Omental fat pad (tissue), 4 donors: ENCODE data around the gene HDAC5. TPM values are rescaled to one million over a fixed set of nuclear protein-coding genes. Genes with fewer than 3 reads are reported as not detected.

Experiments
- ATAC-seq: fragments of 150-250 bp; one replicate; pipeline ENCODE4 v1.9.1; 2016; ENCODE audit warnings: mild to moderate bottlenecking, moderate library complexity; ENCODE audit not compliant: low FRiP score
- DNase-seq: peaks from one replicate; pipeline ENCODE4 v3.0.0-alpha.2; 2019; ENCODE audit warnings: low spot score
- CTCF ChIP-seq, 3 donors: fragments of 450-650 bp; IDR thresholded peaks; one replicate each; pipeline ENCODE4 v1.5.1; 2016 to 2017; ENCODE audit warnings: antibody characterized with exemption in 3 of 3, mild to moderate bottlenecking in 3 of 3, moderate library complexity in 2 of 3
- small RNA-seq: library from RNA; depleted of rRNA; stranded (forward); fragments of <200 nt; gene quantifications from one replicate; pipeline ENCODE3, GENCODE V24; 2016
- total RNA-seq, 4 donors: library from RNA; depleted of rRNA; stranded (reverse); fragments of >200 nt; gene quantifications; one replicate each; pipeline ENCODE4 v1.1.0, GENCODE V29; 2016

The HDAC5 gene
- total RNA-seq, 4 donors from 2014 or later: 52.5 to 91.9 (median 62.4) TPM

DNA sequence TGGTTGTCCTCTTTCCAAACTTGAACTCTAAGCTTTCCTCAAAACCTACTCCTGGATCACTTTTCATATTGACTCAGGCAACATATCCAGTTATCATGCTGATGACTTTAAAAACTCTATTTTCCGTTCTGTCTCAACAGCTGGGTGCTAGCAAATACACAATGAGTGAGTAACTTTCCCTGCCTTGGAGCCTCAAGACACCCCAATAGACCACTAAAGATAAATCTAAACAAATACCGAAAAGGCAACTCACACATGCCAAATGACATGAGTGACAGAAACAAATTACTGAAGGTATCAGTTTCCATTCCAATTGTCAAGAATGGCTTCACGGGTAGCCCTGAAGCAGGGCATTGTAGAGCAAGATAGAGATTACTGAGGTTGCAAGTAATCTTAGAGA lies 93.0 kb downstream of the HDAC5 start:
- TF ChIP-seq CTCF (IDR thresholded peaks at IDR 0.05): no peak
- no peak for DNase-seq
- no peak for ATAC-seq

GRCh38 chr17:44029736-44030135 lies 93.7 kb downstream of the HDAC5 start:
- DNase-seq (no peak), ATAC-seq (no peak)
- no peak for TF ChIP-seq CTCF (IDR thresholded peaks at IDR 0.05)

Small RNAs within 50 kb of the gene (small RNA-seq; reads per million reads assigned to genes)
- not detected for gene RNU6-131P

Other genes starting within 250 kb of the HDAC5 start
- gene MPP2, start 216.1 kb downstream of the HDAC5 start, total RNA-seq: 1 to 10 TPM; 1.3 to 4.5 (median 3.2) TPM
- gene PPY, start 181.2 kb downstream of the HDAC5 start, total RNA-seq: not detected
- gene PYY, start 169.7 kb downstream of the HDAC5 start, total RNA-seq: not detected
- gene NAGS, start 119.0 kb downstream of the HDAC5 start, total RNA-seq: 1 to 10 TPM in 1 of 4 donors, under 1 TPM in 3; 0.37 to 1.6 (median 0.77) TPM
- 10 to 100 TPM; 17.3 to 37.0 (median 26.8) TPM for gene TMEM101, start 108.7 kb downstream of the HDAC5 start, total RNA-seq
- 10 to 100 TPM; 24.6 to 52.9 (median 47.4) TPM for gene LSM12, start 57.0 kb downstream of the HDAC5 start, total RNA-seq
- gene G6PC3, start 52.9 kb downstream of the HDAC5 start, total RNA-seq: 10 to 100 TPM; 30.1 to 58.3 (median 39.0) TPM
- 1 to 10 TPM; 1.0 to 5.2 (median 1.5) TPM for gene HROB, start 18.3 kb upstream of the HDAC5 start, total RNA-seq
- under 1 TPM in 1 of 4 donors, not detected in 3; 0.19 TPM for gene ASB16, start 47.1 kb upstream of the HDAC5 start, total RNA-seq
- 10 to 100 TPM; 31.7 to 41.2 (median 35.8) TPM for gene TMUB2, start 63.3 kb upstream of the HDAC5 start, total RNA-seq
- 10 to 100 TPM; 37.8 to 55.2 (median 45.0) TPM for gene ATXN7L3, start 76.2 kb upstream of the HDAC5 start, total RNA-seq
- 10 to 100 TPM; 32.9 to 60.2 (median 41.2) TPM for gene UBTF, start 96.0 kb upstream of the HDAC5 start, total RNA-seq
- 1 to 10 TPM in 1 of 4 donors, under 1 TPM in 3; 0.16 to 1.2 (median 0.56) TPM for gene SLC4A1, start 144.5 kb upstream of the HDAC5 start, total RNA-seq
- under 1 TPM in 1 of 4 donors, not detected in 3; 0.84 TPM for gene RUNDC3A, start 185.0 kb upstream of the HDAC5 start, total RNA-seq
- 10 to 100 TPM; 46.0 to 75.7 (median 60.7) TPM for gene SLC25A39, start 201.2 kb upstream of the HDAC5 start, total RNA-seq
- gene GRN, start 221.7 kb upstream of the HDAC5 start, total RNA-seq: 100 to 1,000 TPM; 275 to 379 (median 316) TPM
- 1 to 10 TPM in 1 of 4 donors, under 1 TPM in 3; 0.56 to 3.5 (median 0.95) TPM for gene FAM171A2, start 240.2 kb upstream of the HDAC5 start, total RNA-seq